Measurements from ENCODE around the gene TIGAR.

TIGAR gene

DNA sequence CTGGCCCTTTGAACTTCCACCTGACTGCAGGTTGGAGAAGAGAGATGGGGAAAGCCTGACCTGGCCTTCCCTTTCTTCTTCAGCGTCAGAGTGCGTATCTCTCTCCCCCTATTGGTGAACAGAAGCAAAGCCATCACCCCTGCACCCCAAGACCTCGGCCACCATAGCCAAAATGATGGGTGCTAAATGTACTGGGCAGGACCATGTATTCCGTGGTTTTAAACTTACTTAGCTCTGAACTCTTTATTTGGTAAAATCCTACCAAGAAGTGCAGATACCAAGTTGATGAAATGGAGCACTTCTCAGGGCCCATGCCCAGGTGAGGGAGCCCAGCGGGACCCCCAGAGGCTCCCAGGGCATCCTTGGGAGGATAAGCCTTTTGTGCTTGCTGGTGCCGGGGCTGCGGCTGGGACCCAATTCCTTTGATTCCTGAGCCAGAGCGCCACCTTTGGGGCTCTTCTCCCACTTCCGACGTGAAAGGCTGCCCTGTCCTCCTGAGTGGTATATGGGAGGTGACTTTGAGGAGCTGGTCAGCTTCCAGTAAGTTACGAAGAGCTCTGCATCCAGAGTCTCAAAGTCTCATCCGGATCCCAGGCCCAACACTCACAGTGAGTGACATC is 38.0 kb upstream of the TIGAR start:
- no peak for DNase-seq

DNA sequence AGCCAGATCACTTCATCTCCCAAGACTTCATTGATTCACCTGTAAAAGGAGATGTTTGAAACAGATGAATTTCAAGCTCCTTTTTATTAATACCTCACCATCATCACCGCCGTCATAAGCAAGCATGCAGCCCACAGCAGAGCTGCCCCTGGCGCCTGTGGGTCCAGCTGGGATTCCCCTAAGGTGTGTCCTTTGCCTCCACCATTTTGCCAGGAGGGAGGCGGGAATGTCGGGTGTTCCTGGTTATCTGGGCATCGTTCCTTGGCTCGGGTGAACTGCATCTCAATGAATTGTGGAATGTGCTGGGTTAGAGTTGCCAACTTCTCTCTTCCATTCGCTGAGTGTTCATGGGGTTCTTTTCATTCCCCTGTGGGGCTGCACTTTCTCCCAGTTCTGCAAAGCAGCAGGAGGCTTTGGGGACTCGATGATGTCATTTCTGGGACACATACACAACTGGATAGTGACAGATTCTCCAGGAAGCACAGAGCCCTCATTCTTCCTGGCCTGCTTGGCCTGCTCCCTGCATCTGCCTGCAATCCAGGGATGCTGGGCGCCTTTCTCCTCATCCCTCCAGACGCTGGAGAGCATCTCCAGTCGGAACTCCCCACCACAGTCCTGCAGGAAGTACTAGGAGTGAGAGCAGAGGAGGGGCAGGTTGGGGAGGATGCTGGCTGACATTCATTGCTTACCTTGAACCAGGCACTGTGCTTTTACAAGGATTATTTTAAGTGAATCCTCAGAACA is 37.3 kb upstream of the TIGAR start:
- DNase-seq, result peak in 4 of 14 donors; percentile 33 to 68 (median 37)

DNA sequence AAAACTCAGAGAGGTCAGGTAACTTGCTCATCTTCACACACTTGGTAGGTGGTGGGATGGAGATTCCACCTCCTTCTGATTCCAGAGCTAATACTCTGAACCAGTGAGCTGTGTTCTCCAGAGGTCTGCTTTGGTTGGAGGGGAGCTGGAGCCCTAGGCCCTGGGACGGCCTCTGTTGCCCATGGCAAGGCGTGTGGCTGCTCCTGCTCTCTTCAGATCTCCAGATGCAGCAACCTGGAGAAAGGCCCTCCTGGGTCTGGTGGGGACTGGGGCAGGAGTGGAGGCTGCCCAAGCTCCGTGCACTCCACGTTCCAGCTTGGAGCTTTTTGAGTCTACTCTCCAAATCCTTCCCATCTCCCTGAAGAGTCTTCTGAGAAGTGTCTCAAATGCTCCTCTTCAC is 36.7 kb upstream of the TIGAR start:
- no peak for DNase-seq

- no peak for DNase-seq
Measured at GRCh38 chr12:4285070-4285469, 35.9 kb upstream of the TIGAR start.

DNA sequence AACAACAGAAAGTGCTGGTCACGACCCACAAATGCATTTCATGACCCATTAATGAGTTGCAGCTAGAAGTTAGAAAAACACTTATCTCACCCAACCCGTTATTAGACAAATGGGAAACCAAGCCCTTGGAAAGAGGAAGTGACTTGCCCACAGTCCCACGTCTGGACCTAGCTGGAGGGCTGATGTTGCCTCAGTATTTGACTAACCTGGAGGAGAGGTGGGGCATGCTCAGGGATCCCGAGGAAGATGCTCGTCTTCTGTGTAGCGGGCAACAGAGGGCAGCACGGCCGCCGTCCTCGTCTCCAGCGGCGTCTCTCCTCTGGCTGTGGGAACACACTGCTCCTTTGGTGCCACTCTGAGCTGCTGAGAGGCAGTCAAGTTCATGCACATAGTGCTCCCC is 34.8 kb upstream of the TIGAR start:
- no peak for DNase-seq

- peak in 1 of 14 donors; percentile 28 for DNase-seq
Measured at GRCh38 chr12:4286771-4287317, 34.2 kb upstream of the TIGAR start.

- DNase-seq, result no peak
Measured at GRCh38 chr12:4287325-4288211, 33.4 kb upstream of the TIGAR start.

DNA sequence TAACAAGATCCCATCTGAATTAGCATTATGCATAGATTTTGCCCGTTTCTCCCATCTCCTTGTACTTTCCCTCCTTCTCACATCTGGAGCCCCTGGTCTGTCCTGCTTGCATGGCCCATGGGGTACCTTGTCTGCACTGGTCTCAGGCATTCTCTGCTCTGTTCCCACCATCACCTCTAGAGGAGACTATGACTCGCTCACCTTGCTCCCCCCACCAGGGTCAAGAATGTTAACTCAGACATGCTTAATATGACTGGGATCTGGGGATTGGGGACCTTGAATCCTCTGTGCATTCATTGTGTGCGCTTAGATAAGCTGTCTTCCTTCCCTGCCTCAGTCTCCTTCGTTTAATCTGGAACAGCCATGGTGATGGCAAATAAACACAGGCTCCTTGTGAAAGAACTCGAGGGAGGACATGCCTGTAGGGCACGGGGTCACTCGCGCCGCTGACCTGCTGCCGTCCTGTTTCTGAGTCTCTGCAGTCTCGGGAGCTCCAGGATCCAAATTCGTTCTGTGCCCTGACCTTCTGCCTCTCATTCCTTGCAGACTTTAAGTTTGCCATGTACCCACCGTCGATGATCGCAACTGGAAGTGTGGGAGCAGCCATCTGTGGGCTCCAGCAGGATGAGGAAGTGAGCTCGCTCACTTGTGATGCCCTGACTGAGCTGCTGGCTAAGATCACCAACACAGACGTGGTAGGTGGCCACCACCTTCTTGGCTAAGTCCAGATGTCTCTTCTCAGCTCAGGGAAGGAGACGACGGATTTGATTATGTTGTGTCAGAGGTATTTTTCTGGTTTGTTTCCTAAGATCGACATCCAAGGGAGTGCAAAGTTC is 32.5 kb upstream of the TIGAR start:
- peak in 1 of 14 donors; percentile 33 for DNase-seq

DNA sequence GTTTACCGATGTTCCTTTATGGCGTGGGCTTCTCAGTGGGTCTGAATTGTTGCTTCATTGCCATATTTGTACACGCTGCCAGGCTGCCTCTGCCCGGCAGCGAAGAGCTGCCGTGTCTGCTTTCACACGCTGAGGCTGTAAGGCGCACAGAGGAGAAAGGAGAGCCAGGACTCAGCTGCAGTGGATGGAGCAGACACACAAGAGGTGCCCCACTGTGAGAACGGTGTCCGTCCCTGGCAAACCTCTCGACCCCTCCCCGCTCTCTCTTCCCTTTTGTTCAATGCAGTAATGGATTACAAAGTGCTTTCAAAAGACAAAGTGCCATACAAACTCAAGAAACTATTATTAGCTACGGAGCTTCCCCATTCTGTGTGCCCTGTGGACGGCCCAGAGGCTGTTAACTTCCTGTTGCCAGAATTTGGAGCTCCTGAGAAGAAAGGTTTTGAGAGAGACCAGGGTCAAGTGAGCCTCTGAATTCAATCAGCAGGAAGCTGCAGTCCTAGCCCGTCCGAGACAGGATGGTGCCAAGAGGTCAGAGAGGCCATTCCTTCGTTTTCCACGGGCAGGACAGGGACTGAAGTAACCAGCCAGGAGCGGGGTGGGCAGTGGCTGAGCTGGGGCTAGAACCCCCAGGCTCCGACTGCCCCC is 31.7 kb upstream of the TIGAR start:
- DNase-seq, result peak in 6 of 14 donors; percentile 17 to 57 (median 36)

- DNase-seq, result no peak
Measured at GRCh38 chr12:4289998-4290790, 30.8 kb upstream of the TIGAR start.

DNA sequence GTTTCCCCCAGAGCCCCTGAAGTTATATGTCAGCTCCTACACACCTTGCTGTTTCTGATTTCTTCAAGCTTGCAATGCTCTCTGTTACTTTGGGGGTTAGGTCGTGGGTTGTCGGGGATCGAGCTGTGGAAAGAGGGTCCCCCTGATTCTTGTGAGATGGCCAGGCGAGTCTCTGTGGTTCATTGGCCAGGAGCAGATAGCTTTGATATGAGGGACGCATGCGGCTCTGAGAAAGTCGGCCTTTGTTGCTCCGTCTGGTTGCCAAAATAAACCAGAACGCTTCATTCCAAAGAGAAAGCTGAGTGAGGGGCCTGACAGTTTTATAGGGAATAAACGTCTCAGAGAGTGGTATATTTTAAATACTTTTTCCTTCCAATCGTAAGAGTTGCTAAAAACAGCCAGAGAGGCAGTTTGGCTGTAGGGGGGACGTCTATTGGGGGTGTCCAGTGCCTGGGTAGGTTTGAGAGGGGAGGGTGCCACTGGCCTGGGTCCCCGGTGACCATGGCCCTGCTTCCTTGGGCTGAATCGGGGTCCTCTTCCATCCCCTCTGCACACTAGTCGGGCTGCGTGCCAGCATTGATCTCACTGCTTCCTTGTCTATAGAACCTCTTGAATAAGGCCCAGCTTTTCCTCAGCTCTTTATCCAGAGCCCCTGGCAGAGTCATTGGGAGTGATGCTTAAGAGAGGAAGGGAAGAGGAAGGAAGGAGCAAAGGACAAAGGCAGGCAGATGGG is 28.5 kb upstream of the TIGAR start:
- DNase-seq, result no peak

GRCh38 chr12:4293299-4293965 is 27.6 kb upstream of the TIGAR start:
- no peak for DNase-seq

- peak in 6 of 14 donors; percentile 23 to 78 (median 34) for DNase-seq
Measured at GRCh38 chr12:4293966-4294505, 27.0 kb upstream of the TIGAR start.

- DNase-seq, result no peak
Measured at GRCh38 chr12:4296751-4297150, 24.3 kb upstream of the TIGAR start.

DNA sequence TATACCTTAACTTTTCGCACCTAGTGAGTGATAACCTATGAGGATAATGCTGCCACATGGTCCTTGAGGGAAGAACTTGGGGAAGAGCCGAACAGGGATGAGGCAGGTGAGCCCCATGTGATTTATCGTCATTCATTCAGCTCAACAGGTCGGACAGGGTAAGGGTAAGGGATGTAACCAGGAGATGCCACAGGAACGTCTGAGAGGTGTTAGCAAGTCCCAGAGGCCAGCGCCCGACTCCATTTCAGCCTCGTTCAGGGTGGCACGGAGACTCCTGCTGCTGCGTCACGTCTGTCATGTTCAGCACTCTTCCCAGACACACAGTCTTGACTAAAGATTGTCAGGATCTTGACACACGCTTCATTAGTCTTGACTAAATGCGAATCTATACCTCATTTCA is 23.4 kb upstream of the TIGAR start:
- DNase-seq, result no peak

DNA sequence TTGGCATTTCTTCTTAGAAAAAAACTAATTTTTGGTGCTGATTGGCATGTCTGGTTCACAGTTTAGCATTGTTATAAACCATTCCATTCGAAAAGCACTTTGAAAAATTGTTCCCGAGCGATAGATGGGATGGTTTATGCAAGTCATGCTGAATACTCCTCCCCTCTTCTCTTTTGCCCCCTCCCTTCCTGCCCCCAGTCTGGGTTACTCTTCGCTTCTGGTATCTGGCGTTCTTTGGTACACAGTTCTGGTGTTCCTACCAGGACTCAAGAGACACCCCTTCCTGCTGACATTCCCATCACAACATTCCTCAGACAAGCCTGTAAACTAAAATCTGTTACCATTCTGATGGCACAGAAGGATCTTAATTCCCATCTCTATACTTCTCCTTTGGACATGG is 20.1 kb upstream of the TIGAR start:
- DNase-seq, result no peak

GRCh38 chr12:4301932-4302501 is 19.0 kb upstream of the TIGAR start:
- DNase-seq, result no peak

- no peak for DNase-seq
Measured at GRCh38 chr12:4302881-4303280, 18.1 kb upstream of the TIGAR start.

GRCh38 chr12:4303750-4304149 is 17.3 kb upstream of the TIGAR start:
- no peak for DNase-seq

All from C1 segment of cervical spinal cord (tissue), 14 donors.